GM19452 (cell line): ENCODE data around the gene RDH13.
"Not testable (repeated sequence)": the region's sequence is repeated elsewhere in the genome, so short reads cannot be mapped to it uniquely, and the experiment has no call there.

Source experiments
- ATAC-seq: cut with Tn5 transposase; IDR thresholded peaks from one replicate; pipeline ENCODE4 v1.9.1; 2021; ENCODE audit not compliant: unreplicated experiment

Gene RDH13

GRCh38 chr19:55015126-55015525 is 47.8 kb downstream of the RDH13 start:
- no peak for ATAC-seq

GRCh38 chr19:55014714-55015113 is 48.2 kb downstream of the RDH13 start:
- ATAC-seq = no peak

- ATAC-seq = no peak
These were observed 49.4 kb downstream of the RDH13 start for GRCh38 chr19:55013596-55013995.

- ATAC-seq = no peak
These were observed 50.6 kb downstream of the RDH13 start for GRCh38 chr19:55012306-55012705.

GRCh38 chr19:55010561-55010960 is 52.4 kb downstream of the RDH13 start:
- ATAC-seq = not testable (repeated sequence)

- not testable (repeated sequence) for ATAC-seq
These were observed 54.2 kb downstream of the RDH13 start for GRCh38 chr19:55008781-55009180.

- ATAC-seq = not testable (repeated sequence)
These were observed 54.8 kb downstream of the RDH13 start for GRCh38 chr19:55008189-55008588.

GRCh38 chr19:55007537-55007936 is 55.4 kb downstream of the RDH13 start:
- not testable (repeated sequence) for ATAC-seq

- not testable (repeated sequence) for ATAC-seq
These were observed 56.2 kb downstream of the RDH13 start for GRCh38 chr19:55006795-55007194.

GRCh38 chr19:55005684-55006488 is 57.1 kb downstream of the RDH13 start:
- ATAC-seq = no peak

- no peak for ATAC-seq
These were observed 62.2 kb downstream of the RDH13 start for GRCh38 chr19:55000761-55001160.

GRCh38 chr19:54998751-54999239 is 64.2 kb downstream of the RDH13 start:
- not testable (repeated sequence) for ATAC-seq

- ATAC-seq = no peak
These were observed 67.4 kb downstream of the RDH13 start for GRCh38 chr19:54995561-54995960.
